Neural crest cell (in vitro differentiated cells): Measurements from ENCODE around the gene LDLRAD3. TPM values are rescaled to one million over a fixed set of nuclear protein-coding genes. Genes with fewer than 3 reads are reported as not detected.
A peak's percentile ranks its signal among the peaks of the same experiment; 100 is the strongest.

ENCODE experiments used
- DNase-seq: peaks from one replicate; pipeline ENCODE4 v3.0.0; 2021; ENCODE audit warnings: low read depth, mixed read lengths, low spot score
- H3K27ac Mint-ChIP-seq: one replicate; pipeline ENCODE4 v1.8.0; 2021; ENCODE audit warnings: mild to moderate bottlenecking, mixed read lengths; ENCODE audit not compliant: unreplicated experiment
- H3K27me3 Mint-ChIP-seq: 2 replicates; pipeline ENCODE4 v1.8.0; 2021; ENCODE audit warnings: low read depth, mild to moderate bottlenecking, mixed read lengths
- H3K36me3 Mint-ChIP-seq: 2 replicates; pipeline ENCODE4 v1.8.0; 2021; ENCODE audit warnings: low read depth, mild to moderate bottlenecking, mixed read lengths
- H3K4me1 Mint-ChIP-seq: 2 replicates; pipeline ENCODE4 v1.8.0; 2021; ENCODE audit warnings: mixed read lengths
- H3K4me3 Mint-ChIP-seq: one replicate; pipeline ENCODE4 v1.8.0; 2021; ENCODE audit warnings: mild to moderate bottlenecking, mixed read lengths
- H3K9me3 Mint-ChIP-seq: 2 replicates; pipeline ENCODE4 v1.8.0; 2021; ENCODE audit warnings: mixed read lengths
- CTCF ChIP-seq: fragments of 200-600 bp; sonication (generic); conservative IDR thresholded peaks from 2 replicates; pipeline ENCODE4 v1.5.0; 2021; ENCODE audit warnings: antibody characterized with exemption, mild to moderate bottlenecking
- total RNA-seq: library from RNA; stranded (reverse); gene quantifications from 2 replicates; pipeline ENCODE4 v1.2.1, GENCODE V29; 2021

Gene LDLRAD3
- total RNA-seq, 1 donor from 2014 or later = 30.1 TPM

- peaks cover 19% of the 10 kb centered on the region for H3K4me1 Mint-ChIP-seq
- TF ChIP-seq CTCF = no peak
- DNase-seq = no peak
- H3K9me3 Mint-ChIP-seq = peaks cover 4% of the 10 kb centered on the region
- H3K27me3 Mint-ChIP-seq = no peaks in the 10 kb centered on the region
- H3K4me3 Mint-ChIP-seq = no peak overlapping the region
- peaks cover 15% of the 10 kb centered on the region for H3K36me3 Mint-ChIP-seq
- H3K27ac Mint-ChIP-seq = peak overlapping the region; percentile 4
Observed at GRCh38 chr11:36118084-36118483, 174.2 kb downstream of the LDLRAD3 start.

GRCh38 chr11:36119300-36119699 is 175.4 kb downstream of the LDLRAD3 start:
- peak; percentile 38 for TF ChIP-seq CTCF
- Mint-ChIP-seq H3K4me1 (peaks cover 25% of the 10 kb centered on the region), H3K27me3 (no peaks in the 10 kb centered on the region), H3K36me3 (peaks cover 9% of the 10 kb centered on the region), H3K9me3 (peaks cover 3% of the 10 kb centered on the region), H3K27ac (no peak overlapping the region), H3K4me3 (no peak overlapping the region)
- DNase-seq = no peak

GRCh38 chr11:36121054-36121453 is 177.2 kb downstream of the LDLRAD3 start:
- Mint-ChIP-seq H3K27ac (peak overlapping the region; percentile 10), H3K9me3 (no peaks in the 10 kb centered on the region), H3K27me3 (no peaks in the 10 kb centered on the region), H3K4me1 (peaks cover 28% of the 10 kb centered on the region), H3K36me3 (no peaks in the 10 kb centered on the region), H3K4me3 (no peak overlapping the region)
- no peak for DNase-seq
- no peak for TF ChIP-seq CTCF

- no peak for DNase-seq
- Mint-ChIP-seq H3K27me3 (no peaks in the 10 kb centered on the region), H3K27ac (no peak overlapping the region), H3K9me3 (no peaks in the 10 kb centered on the region), H3K36me3 (no peaks in the 10 kb centered on the region), H3K4me1 (peaks cover 34% of the 10 kb centered on the region), H3K4me3 (no peak overlapping the region)
- no peak for TF ChIP-seq CTCF
Observed at GRCh38 chr11:36122671-36123070, 178.8 kb downstream of the LDLRAD3 start.

GRCh38 chr11:36123336-36124101 is 179.7 kb downstream of the LDLRAD3 start:
- DNase-seq = no peak
- TF ChIP-seq CTCF = no peak
- Mint-ChIP-seq H3K9me3 (no peaks in the 10 kb centered on the region), H3K27ac (peak overlapping the region; percentile 63), H3K4me3 (no peak overlapping the region), H3K36me3 (no peaks in the 10 kb centered on the region), H3K4me1 (peaks cover 34% of the 10 kb centered on the region), H3K27me3 (no peaks in the 10 kb centered on the region)
